NCI-H345 (cell line): Measurements from ENCODE around the gene CNDP1.
A peak's percentile ranks its signal among the peaks of the same experiment; 100 is the strongest.

ENCODE experiments used
- DNase-seq: peaks from one replicate; lab custom pipeline; 2025; lab: John Stamatoyannopoulos, UW

Gene CNDP1

GRCh38 chr18:74625157-74625556 lies 90.9 kb downstream of the CNDP1 start:
- DNase-seq, result peak; percentile 14

- no peak for DNase-seq
Measured at GRCh38 chr18:74626049-74626874, 92.0 kb downstream of the CNDP1 start.

GRCh38 chr18:74630804-74631203 lies 96.5 kb downstream of the CNDP1 start:
- no peak for DNase-seq

- no peak for DNase-seq
Measured at GRCh38 chr18:74631212-74631611, 96.9 kb downstream of the CNDP1 start.

GRCh38 chr18:74631623-74632350 lies 97.5 kb downstream of the CNDP1 start:
- DNase-seq, result no peak

GRCh38 chr18:74632351-74632679 lies 98.0 kb downstream of the CNDP1 start:
- no peak for DNase-seq

- DNase-seq, result no peak
Measured at GRCh38 chr18:74632856-74633255, 98.6 kb downstream of the CNDP1 start.

GRCh38 chr18:74633652-74634352 lies 99.5 kb downstream of the CNDP1 start:
- no peak for DNase-seq

GRCh38 chr18:74635224-74635975 lies 101.1 kb downstream of the CNDP1 start:
- no peak for DNase-seq
